ENCODE results near the gene CAND2. TPM values are rescaled to one million over a fixed set of nuclear protein-coding genes. Genes with fewer than 3 reads are reported as not detected.

Gene CAND2
- total and polyA plus RNA-seq, 9 of the 15 experiments (the other 6 are each of a cell fraction or from before 2014, with no cell fraction given) = 0.91 to 14.9 (median 4.3) TPM

DNA sequence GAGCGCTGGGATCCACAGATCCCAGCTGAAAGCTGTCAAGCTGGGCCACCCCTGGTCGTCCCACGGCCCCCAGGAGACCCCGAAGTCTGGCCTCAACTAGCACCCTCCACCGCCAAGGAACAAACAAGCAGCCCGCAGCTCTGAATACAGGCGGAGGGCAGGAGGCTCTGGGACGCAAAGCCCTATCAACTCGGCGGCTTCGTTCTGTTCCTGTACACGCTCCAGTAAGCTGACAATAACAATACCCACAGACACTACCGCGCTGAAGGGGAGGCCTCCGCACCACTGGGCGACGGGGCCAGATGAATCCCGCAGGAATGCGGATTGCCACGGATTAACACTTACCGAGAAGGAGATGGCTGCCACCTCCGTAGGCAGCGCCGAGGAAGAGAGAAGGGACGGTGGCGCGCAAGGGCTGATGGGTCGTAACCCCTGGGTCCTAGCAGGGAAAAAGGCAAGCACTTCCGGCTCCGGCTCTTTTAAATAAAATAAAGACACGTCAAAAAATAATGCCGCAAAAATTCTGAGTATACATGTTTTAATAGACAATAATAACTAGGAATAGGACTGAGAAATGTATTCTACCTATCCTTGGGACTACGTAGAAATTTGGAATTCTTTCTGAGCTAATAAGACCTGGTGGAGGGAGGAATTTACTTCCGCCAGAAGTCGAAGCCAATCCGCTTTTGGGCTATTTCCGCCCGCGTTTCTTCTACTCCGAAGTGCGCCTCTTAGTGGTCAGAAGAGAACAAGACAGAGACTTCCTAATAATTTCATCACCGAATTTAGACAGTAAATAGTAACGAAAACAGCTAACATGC is 44.9 kb downstream of the CAND2 start, which contains the start of gene RPL32 (continued):
- peak; percentile 22; the same call in 1 of the 2 replicates for TF ChIP-seq MGA (IDR thresholded peaks at IDR 0.05)
- TF ChIP-seq STAT5B (CRISPR knock-in tag; IDR thresholded peaks at IDR 0.05) = no peak
- TF ChIP-seq ZNF124 (CRISPR knock-in tag; IDR thresholded peaks at IDR 0.05) = no peak
- TF ChIP-seq MYNN (IDR thresholded peaks at IDR 0.05) = no peak
- no peak for TF ChIP-seq MYNN (CRISPR knock-in tag; IDR thresholded peaks at IDR 0.05)
- peak; percentile 98 for TF ChIP-seq ELK1 (CRISPR knock-in tag; IDR thresholded peaks at IDR 0.05)
- no peak for TF ChIP-seq CUX1 (CRISPR knock-in tag; IDR thresholded peaks at IDR 0.05)
- no peak for TF ChIP-seq JUNB (CRISPR knock-in tag; conservative IDR thresholded peaks at IDR 0.05)
- TF ChIP-seq MAFG (tag; conservative IDR thresholded peaks at IDR 0.05) = no peak

Data from K562 (cell line).